ENCODE data around the gene ADM. TPM values are rescaled to one million over a fixed set of nuclear protein-coding genes. Genes with fewer than 3 reads are reported as not detected.

The ADM gene
- total RNA-seq, 4 donors from 2014 or later, result 233 to 1,099 (median 623) TPM

Small RNAs within 50 kb of the gene (small RNA-seq; reads per million reads assigned to genes)
- not detected for gene AC080023.2

Other genes with a start within 250 kb of the ADM start
- gene SBF2, start 10.9 kb upstream of the ADM start, total RNA-seq, result 100 to 1,000 TPM in 1 of 4 donors, 10 to 100 TPM in 3; 53.8 to 125 (median 76.4) TPM
- 10 to 100 TPM in 2 of 4 donors, 1 to 10 TPM in 2; 4.4 to 43.3 (median 9.9) TPM for gene AMPD3, start 150.2 kb downstream of the ADM start, total RNA-seq
- 10 to 100 TPM; 20.0 to 35.8 (median 26.5) TPM for gene RNF141, start 236.1 kb downstream of the ADM start, total RNA-seq

All from omental fat pad (tissue), 4 donors.